Measurements from ENCODE around the gene HSD11B1L.

The HSD11B1L gene

GRCh38 chr19:5719961-5720790, 39.3 kb downstream of the HSD11B1L start, which contains the start of the genes CATSPERD and LONP1 (continued):
- peak; percentile 73; the same call in 1 of the 2 replicates for TF ChIP-seq HIC1 (tag by site-specific recombination; IDR thresholded peaks at IDR 0.05)
- TF ChIP-seq KLF16 (tag by site-specific recombination; IDR thresholded peaks at IDR 0.05) = no peak
- TF ChIP-seq ZNF518A (tag by site-specific recombination; conservative IDR thresholded peaks at IDR 0.05; ENCODE audit: low read depth) = peak; percentile 73
- TF ChIP-seq PRDM6 (tag by site-specific recombination; IDR thresholded peaks at IDR 0.05) = no peak
- no peak for TF ChIP-seq ZNF214 (tag by site-specific recombination; IDR thresholded peaks at IDR 0.05; ENCODE audit: borderline replicate concordance)
- TF ChIP-seq AEBP2 (tag by site-specific recombination; IDR thresholded peaks at IDR 0.05; ENCODE audit: borderline replicate concordance) = no peak
- no peak for TF ChIP-seq ZNF169 (tag by site-specific recombination; IDR thresholded peaks at IDR 0.05)
- no peak for TF ChIP-seq ZNF114 (tag by site-specific recombination; IDR thresholded peaks at IDR 0.05)
- TF ChIP-seq ZNF488 (tag by site-specific recombination; IDR thresholded peaks at IDR 0.05) = no peak
- no peak for TF ChIP-seq ZNF211 (tag by site-specific recombination; IDR thresholded peaks at IDR 0.05; ENCODE audit: low read depth)
- peak; percentile 97 for TF ChIP-seq YY2 (tag by site-specific recombination; IDR thresholded peaks at IDR 0.05)
- TF ChIP-seq OVOL3 (tag by site-specific recombination; IDR thresholded peaks at IDR 0.05) = no peak
- no peak for TF ChIP-seq ZNF701 (tag by site-specific recombination; IDR thresholded peaks at IDR 0.05)
- no peak for TF ChIP-seq ZFP3 (tag by site-specific recombination; IDR thresholded peaks at IDR 0.05; ENCODE audit: low read depth)
- TF ChIP-seq ZNF837 (tag by site-specific recombination; IDR thresholded peaks at IDR 0.05) = no peak
- TF ChIP-seq ZNF239 (tag by site-specific recombination; IDR thresholded peaks at IDR 0.05) = no peak
- peak; percentile 99 for TF ChIP-seq CTCF (tag by site-specific recombination; IDR thresholded peaks at IDR 0.05)
- no peak for TF ChIP-seq ZBTB44 (tag by site-specific recombination; IDR thresholded peaks at IDR 0.05)
- TF ChIP-seq ZNF561 (tag by site-specific recombination; IDR thresholded peaks at IDR 0.05; ENCODE audit: borderline replicate concordance) = peak; percentile 76; the same call in 1 of the 2 replicates
- TF ChIP-seq GLI2 (tag by site-specific recombination; IDR thresholded peaks at IDR 0.05; ENCODE audit: borderline replicate concordance, low read depth) = no peak
- peak; percentile 68 for TF ChIP-seq ZXDB (tag by site-specific recombination; IDR thresholded peaks at IDR 0.05)
- peak; percentile 76 for TF ChIP-seq SP7 (tag by site-specific recombination; IDR thresholded peaks at IDR 0.05)
